B cell (primary cell): Measurements from ENCODE around the gene FAM107A. TPM values are rescaled to one million over a fixed set of nuclear protein-coding genes. Genes with fewer than 3 reads are reported as not detected.

Source experiments
- ATAC-seq: fragments of 200-7000 bp; cut with Tn5 transposase; one replicate; pipeline ENCODE4 v1.10.0; 2021; ENCODE audit warnings: low read depth, mild to moderate bottlenecking, moderate number of reproducible peaks, moderate library complexity
- CTCF ChIA-PET: fragments of 350-600 bp; sonication (Branson Sonifier 250); formaldehyde crosslinking; loops from one replicate; lab custom pipeline; 2021; ENCODE audit warnings: antibody characterized with exemption, inconsistent platforms; lab: Charles Lee
- POLR2A ChIA-PET: fragments of 350-600 bp; sonication (Branson Sonifier 250); formaldehyde crosslinking; loops from one replicate; lab custom pipeline; 2021; ENCODE audit warnings: antibody characterized with exemption; lab: Charles Lee
- DNase-seq: peaks from one replicate; pipeline ENCODE4 v3.0.0; 2013
- H2AFZ ChIP-seq: 2 replicates; pipeline ENCODE4 v1.6.1; 2012; ENCODE audit warnings: mild to moderate bottlenecking, low read depth, low read length; ENCODE audit not compliant: insufficient read depth, poor library complexity, severe bottlenecking
- H3K27ac ChIP-seq, 2 donors: 1 replicate in 1 of 2; 2 replicates in 1 of 2; pipeline ENCODE4 v1.5.1; 2012 to 2013; ENCODE audit warnings: low read length in 2 of 2, mild to moderate bottlenecking in 2 of 2, moderate library complexity in 1 of 2
- H3K27me3 ChIP-seq, 4 experiments: fragments of 200-600 bp in 1 of 4; sonication (generic) in 1 of 4; replicated peaks in 1 of 4; 1 replicate in 2 of 4; 2 replicates in 2 of 4; pipeline versions ENCODE4 v1.6.1 to v1.7.0; 2013 to 2016; ENCODE audit warnings: low read length in 3 of 4, mild to moderate bottlenecking in 2 of 4, mixed read lengths in 1 of 4, moderate library complexity in 1 of 4; ENCODE audit not compliant: insufficient read depth in 4 of 4, control insufficient read depth in 3 of 4; ENCODE audit errors: control extremely low read depth in 1 of 4
- H3K36me3 ChIP-seq, 2 experiments: replicated peaks in 1 of 2; 1 replicate in 1 of 2; 2 replicates in 1 of 2; pipeline versions ENCODE4 v1.6.1 to v1.7.1; 2013; ENCODE audit warnings: low read length in 1 of 2; ENCODE audit not compliant: insufficient read depth in 2 of 2, control insufficient read depth in 1 of 2; ENCODE audit errors: control extremely low read depth in 1 of 2, extremely low read depth in 1 of 2
- H3K4me1 ChIP-seq, 2 donors: fragments of 200-600 bp in 1 of 2; sonication (generic) in 1 of 2; 1 replicate in 1 of 2; 2 replicates in 1 of 2; pipeline versions ENCODE4 v1.5.1 to v1.6.1; 2013 to 2017; ENCODE audit warnings: low read length in 2 of 2; ENCODE audit not compliant: control insufficient read depth in 2 of 2, insufficient read depth in 2 of 2
- H3K4me2 ChIP-seq: replicated peaks from 2 replicates; pipeline ENCODE3; 2012; ENCODE audit warnings: mild to moderate bottlenecking, low read depth, low read length; ENCODE audit not compliant: poor library complexity, severe bottlenecking
- H3K4me3 ChIP-seq, 5 experiments: fragments of 200-600 bp in 1 of 5; sonication (generic) in 1 of 5; 1 replicate in 3 of 5; 2 replicates in 2 of 5; pipeline versions ENCODE4 v1.5.1 to v1.7.0; 2011 to 2016; ENCODE audit warnings: low read length in 4 of 5, mild to moderate bottlenecking in 4 of 5, low read depth in 2 of 5, control low read depth in 1 of 5, moderate library complexity in 1 of 5; ENCODE audit not compliant: insufficient read depth in 1 of 5; ENCODE audit errors: control extremely low read depth in 1 of 5, extremely low read depth in 1 of 5
- H3K79me2 ChIP-seq: fragments of 200-600 bp; sonication (generic); one replicate; pipeline ENCODE4 v1.6.0; 2016; ENCODE audit warnings: low read length; ENCODE audit not compliant: control insufficient read depth, insufficient read depth
- H3K9ac ChIP-seq: fragments of 200-600 bp; sonication (generic); 2 replicates; pipeline ENCODE4 v1.6.1; 2017; ENCODE audit warnings: mild to moderate bottlenecking, low read length, moderate library complexity
- H3K9me3 ChIP-seq, 3 donors: one replicate each; pipeline versions ENCODE4 v1.6.1 to v1.7.1; 2013; ENCODE audit warnings: low read length in 2 of 3; ENCODE audit not compliant: control insufficient read depth in 2 of 3, insufficient read depth in 1 of 3; ENCODE audit errors: control extremely low read depth in 1 of 3
- H4K20me1 ChIP-seq: 2 replicates; pipeline ENCODE4 v1.6.0; 2012; ENCODE audit warnings: mild to moderate bottlenecking, low read length; ENCODE audit not compliant: insufficient read depth, control insufficient read depth, poor library complexity, severe bottlenecking
- H3K27ac Mint-ChIP-seq: one replicate; pipeline ENCODE4 v1.8.0; 2021; ENCODE audit warnings: mixed read lengths
- H3K27me3 Mint-ChIP-seq: one replicate; pipeline ENCODE4 v1.8.0; 2021; ENCODE audit warnings: mixed read lengths
- H3K4me1 Mint-ChIP-seq: one replicate; pipeline ENCODE4 v1.8.0; 2021; ENCODE audit warnings: mixed read lengths
- H3K4me3 Mint-ChIP-seq: one replicate; pipeline ENCODE4 v1.8.0; 2021; ENCODE audit warnings: mixed read lengths
- H3K9me3 Mint-ChIP-seq: one replicate; pipeline ENCODE4 v1.8.0; 2022; ENCODE audit warnings: mixed read lengths; ENCODE audit not compliant: insufficient read depth
- CTCF ChIP-seq: fragments of 200-600 bp; IDR thresholded peaks from one replicate; pipeline ENCODE4 v1.8.0; 2022; ENCODE audit warnings: antibody characterized with exemption, mild to moderate bottlenecking
- EZH2 ChIP-seq: IDR thresholded peaks from 2 replicates; pipeline ENCODE4 v1.6.1; 2012; ENCODE audit warnings: borderline replicate concordance, low read depth, mild to moderate bottlenecking, moderate library complexity, low read length; ENCODE audit not compliant: insufficient read depth, poor library complexity, severe bottlenecking
- WGBS: methylation state at CpG from one replicate; pipeline ENCODE4 v1.1.5; 2013; ENCODE audit warnings: missing lambda C conversion rate; ENCODE audit not compliant: insufficient coverage; 5-methylcytosine and 5-hydroxymethylcytosine counted together
- intact Hi-C: fragments of 100-400 bp; cut with micrococcal nuclease; formaldehyde crosslinking; loops from one replicate; pipeline ENCODE4 v1.10.0; 2022
- polyA plus RNA-seq: library from polyadenylated mRNA; depleted of rRNA; stranded (reverse); fragments of >200 nt; gene quantifications from 2 replicates; pipeline ENCODE4 v1.2.3, GENCODE V29; 2012
- total RNA-seq, 2 donors: library from RNA; stranded (reverse); fragments of 120-200 nt in 1 of 2; gene quantifications; 1 replicate in 1 of 2; 2 replicates in 1 of 2; pipeline versions ENCODE4 v1.2.3 to v1.2.4, GENCODE V29; 2013 to 2022

Gene FAM107A
- total and polyA plus RNA-seq, 2 donors (not counting 1 experiment from before 2014, with no cell fraction given): not detected

GRCh38 chr3:58534592-58535494, 42.3 kb downstream of the FAM107A start:
- Histone ChIP-seq H3K27ac (no peak overlapping the region), H2AFZ (no peak overlapping the region), H4K20me1 (no peaks in the 10 kb centered on the region), H3K4me3 (no peak overlapping the region), H3K9me3 (no peaks in the 10 kb centered on the region), H3K27me3 (no peaks in the 10 kb centered on the region), H3K9ac (no peak overlapping the region), H3K4me1 (peaks cover 6 to 8% of the 10 kb centered on the region in 2 donors), H3K4me2 (no peak overlapping the region), H3K36me3 (no peaks in the 10 kb centered on the region), H3K79me2 (no peaks in the 10 kb centered on the region)
- 89% methylated on average over 7 of the region's 9 CpGs for WGBS
- CTCF ChIA-PET: interaction anchor here (0.5 to 8.2 kb wide), 14 partner anchors 10 to 347 kb away, joined by 3 to 101 read pairs (median 4); partner anchors contain the start of genes HTD2, KCTD6 and RPP14
- Mint-ChIP-seq H3K27ac (no peak overlapping the region), H3K4me1 (peaks cover 6% of the 10 kb centered on the region), H3K4me3 (no peak overlapping the region), H3K9me3 (no peaks in the 10 kb centered on the region), H3K27me3 (no peaks in the 10 kb centered on the region)
- POLR2A ChIA-PET: no interaction called here
- TF ChIP-seq CTCF (no peak), EZH2 (no peak)
- intact Hi-C loops: no loop called here
- no peak for ATAC-seq
- no peak for DNase-seq

GRCh38 chr3:58532794-58533220, 44.4 kb downstream of the FAM107A start:
- no peak overlapping the region for H3K9ac ChIP-seq
- DNase-seq (peak; percentile 89), ATAC-seq (peak; percentile 99)
- TF ChIP-seq EZH2 (no peak), CTCF (peak; percentile 91)
- Mint-ChIP-seq H3K27ac (peak overlapping the region; percentile 7), H3K9me3 (no peaks in the 10 kb centered on the region), H3K4me3 (no peak overlapping the region), H3K27me3 (no peaks in the 10 kb centered on the region), H3K4me1 (peaks cover 6% of the 10 kb centered on the region)
- H2AFZ ChIP-seq: peak overlapping the region; percentile 60
- peaks cover 6 to 8% of the 10 kb centered on the region in 2 donors for H3K4me1 ChIP-seq
- 7% methylated on average over 9 of the region's 11 CpGs for WGBS
- no peaks in the 10 kb centered on the region for H3K27me3 ChIP-seq
- H3K27ac ChIP-seq: no peak overlapping the region
- no peaks in the 10 kb centered on the region for H3K36me3 ChIP-seq
- no peak overlapping the region for H3K4me3 ChIP-seq
- ChIA-PET POLR2A (no interaction called here), CTCF (interaction anchor here (0.7 to 8.2 kb wide), 11 partner anchors 36 to 313 kb away, joined by 3 to 101 read pairs (median 5); partner anchors contain the start of genes HTD2, KCTD6 and RPP14)
- intact Hi-C loops: loop anchor here (1.0 kb wide), 9 partner anchors 42 to 356 kb away; partner anchors contain the start of genes HTD2 and RPP14
- no peaks in the 10 kb centered on the region for H3K79me2 ChIP-seq
- H4K20me1 ChIP-seq: no peaks in the 10 kb centered on the region
- H3K4me2 ChIP-seq: no peak overlapping the region
- no peaks in the 10 kb centered on the region for H3K9me3 ChIP-seq
